ENCODE measurements around the gene CDH23.

The CDH23 gene

GRCh38 chr10:71646592-71647292, 250.0 kb downstream of the CDH23 start:
- Histone ChIP-seq H3K79me2 (ENCODE audit: insufficient read depth, low read depth) (no peaks in the 10 kb centered on the region), H4K20me1 (ENCODE audit: insufficient read depth) (no peaks in the 10 kb centered on the region), H3K36me3 (ENCODE audit: insufficient read depth) (no peaks in the 10 kb centered on the region), H3K4me2 (no peak overlapping the region), H3K9ac (no peak overlapping the region), H3K27ac (no peak overlapping the region), H2AFZ (ENCODE audit: low read depth) (no peak overlapping the region), H3K4me3 (IDR thresholded peaks at IDR 0.05; ENCODE audit: insufficient read depth, low read depth, low read length) (no peak overlapping the region), H3K4me1 (ENCODE audit: low read depth, poor library complexity, severe bottlenecking) (no peaks in the 10 kb centered on the region), H3K27me3 (ENCODE audit: insufficient read depth, low read depth) (peaks cover 81% of the 10 kb centered on the region; the same call in 1 of the 2 replicates)
- no peak for TF ChIP-seq CTCF (conservative IDR thresholded peaks at IDR 0.05; ENCODE audit: low read depth, low read length)

GRCh38 chr10:71647526-71648253, 251.0 kb downstream of the CDH23 start:
- Histone ChIP-seq H3K4me3 (IDR thresholded peaks at IDR 0.05; ENCODE audit: insufficient read depth, low read depth, low read length) (no peak overlapping the region), H3K27me3 (ENCODE audit: insufficient read depth, low read depth) (peaks cover 84% of the 10 kb centered on the region; the same call in 1 of the 2 replicates), H3K27ac (no peak overlapping the region), H3K79me2 (ENCODE audit: insufficient read depth, low read depth) (no peaks in the 10 kb centered on the region), H4K20me1 (ENCODE audit: insufficient read depth) (no peaks in the 10 kb centered on the region), H3K4me1 (ENCODE audit: low read depth, poor library complexity, severe bottlenecking) (no peaks in the 10 kb centered on the region), H3K36me3 (ENCODE audit: insufficient read depth) (no peaks in the 10 kb centered on the region), H3K4me2 (no peak overlapping the region), H2AFZ (ENCODE audit: low read depth) (no peak overlapping the region), H3K9ac (no peak overlapping the region)
- peak; percentile 55 for TF ChIP-seq CTCF (conservative IDR thresholded peaks at IDR 0.05; ENCODE audit: low read depth, low read length)

- Histone ChIP-seq H3K4me2 (no peak overlapping the region), H3K27ac (no peak overlapping the region), H4K20me1 (ENCODE audit: insufficient read depth) (no peaks in the 10 kb centered on the region), H3K36me3 (ENCODE audit: insufficient read depth) (no peaks in the 10 kb centered on the region), H3K79me2 (ENCODE audit: insufficient read depth, low read depth) (no peaks in the 10 kb centered on the region), H3K9ac (no peak overlapping the region), H3K4me3 (IDR thresholded peaks at IDR 0.05; ENCODE audit: insufficient read depth, low read depth, low read length) (no peak overlapping the region), H3K27me3 (ENCODE audit: insufficient read depth, low read depth) (peaks cover 78% of the 10 kb centered on the region), H3K4me1 (ENCODE audit: low read depth, poor library complexity, severe bottlenecking) (no peaks in the 10 kb centered on the region), H2AFZ (ENCODE audit: low read depth) (no peak overlapping the region)
- TF ChIP-seq CTCF (conservative IDR thresholded peaks at IDR 0.05; ENCODE audit: low read depth, low read length): no peak
Observed at GRCh38 chr10:71648254-71648932, 251.7 kb downstream of the CDH23 start.

GRCh38 chr10:71648933-71649320, 252.2 kb downstream of the CDH23 start:
- Histone ChIP-seq H3K36me3 (ENCODE audit: insufficient read depth) (no peaks in the 10 kb centered on the region), H3K4me1 (ENCODE audit: low read depth, poor library complexity, severe bottlenecking) (no peaks in the 10 kb centered on the region), H3K4me3 (IDR thresholded peaks at IDR 0.05; ENCODE audit: insufficient read depth, low read depth, low read length) (no peak overlapping the region), H3K9ac (no peak overlapping the region), H3K27ac (no peak overlapping the region), H3K79me2 (ENCODE audit: insufficient read depth, low read depth) (no peaks in the 10 kb centered on the region), H3K27me3 (ENCODE audit: insufficient read depth, low read depth) (peaks cover 77% of the 10 kb centered on the region), H3K4me2 (no peak overlapping the region), H2AFZ (ENCODE audit: low read depth) (no peak overlapping the region), H4K20me1 (ENCODE audit: insufficient read depth) (no peaks in the 10 kb centered on the region)
- TF ChIP-seq CTCF (conservative IDR thresholded peaks at IDR 0.05; ENCODE audit: low read depth, low read length): no peak
